Measurements from ENCODE around the gene SLC38A10. TPM values are rescaled to one million over a fixed set of nuclear protein-coding genes. Genes with fewer than 3 reads are reported as not detected.

Gene SLC38A10
- total and polyA plus RNA-seq, 10 of the 15 experiments (the other 5 are each of a cell fraction or from before 2014, with no cell fraction given) = 0.52 to 67.9 (median 22.1) TPM

DNA sequence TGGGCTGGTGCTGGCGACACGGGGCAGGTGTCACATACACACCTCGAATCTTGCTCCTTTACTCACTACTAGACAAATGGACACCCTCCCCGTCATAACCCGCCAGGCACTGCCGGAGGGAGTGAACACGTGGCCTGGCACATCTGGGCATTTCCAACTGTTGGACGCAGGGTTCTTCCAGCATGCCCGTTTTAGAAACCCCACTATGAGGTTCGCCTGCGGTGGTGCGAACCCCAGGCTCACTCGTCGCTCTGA lies 65.5 kb downstream of the SLC38A10 start (continued):
- TF ChIP-seq POLR2AphosphoS2 (IDR thresholded peaks at IDR 0.05; ENCODE audit: low read depth, low read length) = no peak

DNA sequence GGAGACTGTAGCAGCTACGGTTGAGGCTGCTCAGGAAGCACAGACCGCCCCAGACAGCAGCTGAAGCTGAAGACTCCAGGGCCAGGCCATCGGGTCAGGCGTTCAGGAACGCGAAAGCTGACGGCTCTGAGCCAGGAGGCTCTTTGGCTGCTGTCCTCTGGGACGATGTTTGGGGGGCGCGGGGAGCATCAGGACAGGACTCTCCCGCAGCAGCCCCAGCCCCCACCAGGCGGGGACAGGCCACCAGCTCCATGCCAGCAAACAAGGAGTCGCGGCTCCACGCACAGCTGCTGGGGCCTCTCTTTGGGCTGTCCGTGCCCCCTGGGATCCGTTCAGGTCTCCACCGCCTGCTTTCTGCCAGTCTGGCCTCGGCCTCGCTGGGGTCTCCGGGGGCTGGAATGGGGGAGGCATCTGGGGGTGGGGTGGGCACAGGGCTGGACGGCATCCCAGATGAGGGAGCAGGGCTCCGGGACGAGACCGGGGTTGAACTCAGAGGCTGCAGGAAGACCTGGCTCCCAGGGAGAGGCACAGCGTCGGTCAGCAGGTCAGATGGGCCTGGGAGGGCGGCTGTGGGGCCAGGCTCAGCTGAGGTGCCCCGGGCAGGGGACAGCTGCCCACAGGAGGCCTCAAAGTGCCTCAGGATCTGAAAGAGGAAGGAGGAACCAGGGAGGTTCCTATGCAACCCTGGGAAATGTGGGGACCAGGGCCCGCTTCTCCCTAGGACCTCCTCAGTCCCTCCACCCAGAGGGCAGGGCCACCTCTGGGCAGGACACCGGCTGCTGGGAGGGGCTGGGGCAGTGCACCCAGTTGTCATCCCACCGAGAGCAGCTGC lies 66.1 kb downstream of the SLC38A10 start:
- Histone ChIP-seq H3K4me1 (ENCODE audit: control insufficient read depth, insufficient read depth, low read length) (peaks cover 14% of the 10 kb centered on the region), H4K20me1 (ENCODE audit: control insufficient read depth, insufficient read depth) (no peaks in the 10 kb centered on the region), H3K27me3 (replicated peaks in 1 of 2; ENCODE audit: control insufficient read depth in 2 of 2, insufficient read depth in 2 of 2, low read length in 1 of 2) (no peaks in the 10 kb centered on the region), H3K9ac (ENCODE audit: control insufficient read depth, insufficient read depth, low read length) (no peak overlapping the region; the same call in 1 of the 2 replicates), H3K9me3 (replicated peaks; ENCODE audit: control insufficient read depth, insufficient read depth, low read length) (no peaks in the 10 kb centered on the region), H3K27ac (ENCODE audit: control insufficient read depth, insufficient read depth) (peak overlapping the region; percentile 55; the same call in 1 of the 2 replicates), H3K4me3 (no peak overlapping the region), H3K79me2 (ENCODE audit: control insufficient read depth, insufficient read depth, low read length) (no peaks in the 10 kb centered on the region), H2AFZ (ENCODE audit: control insufficient read depth, low read depth, low read length) (peak overlapping the region; percentile 78), H3K36me3 (ENCODE audit: control insufficient read depth in 2 of 2, insufficient read depth in 2 of 2, low read length in 1 of 2) (peaks cover 4 to 12% of the 10 kb centered on the region in 2 experiments; a peak in 3 of 4 replicates), H3K4me2 (ENCODE audit: control insufficient read depth, insufficient read depth) (peak overlapping the region; percentile 13; the same call in 1 of the 2 replicates)
- DNase-seq (ENCODE audit: low read depth, low spot score) (no peak), ATAC-seq (peak; percentile 54), FAIRE-seq (no peak)
- intact Hi-C loops (cut with micrococcal nuclease; ENCODE audit: unreplicated experiment) (no loop called here), in situ Hi-C loops (cut with MboI) (loop anchor here (25.0 kb wide), 1 partner anchor 217 kb away; no protein-coding TSS in a partner anchor)
- BruUV-seq (replicated peaks) = no TSS peak
- CTCF ChIA-PET = interaction anchor here (0.5 to 1.0 kb wide), 4 partner anchors 9 to 166 kb away, joined by 3 to 5 read pairs (median 4); partner anchors contain the start of genes NDUFAF8 and TEPSIN
- WGBS (ENCODE audit: insufficient coverage, insufficient replicate concordance, low lambda C conversion rate, missing lambda C conversion rate) = 65% methylated on average over 30 of the region's 32 CpGs
- RAD21 ChIA-PET (ENCODE audit: unreplicated experiment) = interaction anchor here (0.7 to 0.9 kb wide), 2 partner anchors 10 to 12 kb away, joined by 3 to 4 read pairs; partner anchors contain the start of genes NDUFAF8 and TEPSIN
- POLR2A ChIA-PET = interaction anchor here (1.1 kb wide), 1 partner anchor 10 kb away, joined by 7 read pairs; the partner anchor contains the start of genes NDUFAF8 and TEPSIN
- SMC1A ChIA-PET (ENCODE audit: uncharacterized antibody, unreplicated experiment) = interaction anchor here (0.9 to 1.0 kb wide), 3 partner anchors 10 to 13 kb away, joined by 3 to 6 read pairs (median 4); partner anchors contain the start of genes NDUFAF8 and TEPSIN
- no peak for TF ChIP-seq SMC3 (IDR thresholded peaks at IDR 0.05; ENCODE audit: borderline replicate concordance, low read length)
- no peak for TF ChIP-seq KAT2A (conservative IDR thresholded peaks at IDR 0.05; ENCODE audit: control insufficient read depth, low read depth, low read length)
- TF ChIP-seq WRNIP1 (IDR thresholded peaks at IDR 0.05; ENCODE audit: borderline replicate concordance, low read depth, low read length) = no peak
- TF ChIP-seq, protein P1, sequence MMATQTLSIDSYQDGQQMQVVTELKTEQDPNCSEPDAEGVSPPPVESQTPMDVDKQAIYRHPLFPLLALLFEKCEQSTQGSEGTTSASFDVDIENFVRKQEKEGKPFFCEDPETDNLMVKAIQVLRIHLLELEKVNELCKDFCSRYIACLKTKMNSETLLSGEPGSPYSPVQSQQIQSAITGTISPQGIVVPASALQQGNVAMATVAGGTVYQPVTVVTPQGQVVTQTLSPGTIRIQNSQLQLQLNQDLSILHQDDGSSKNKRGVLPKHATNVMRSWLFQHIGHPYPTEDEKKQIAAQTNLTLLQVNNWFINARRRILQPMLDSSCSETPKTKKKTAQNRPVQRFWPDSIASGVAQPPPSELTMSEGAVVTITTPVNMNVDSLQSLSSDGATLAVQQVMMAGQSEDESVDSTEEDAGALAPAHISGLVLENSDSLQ (IDR thresholded peaks at IDR 0.05) = no peak
- TF ChIP-seq SREBF1 (IDR thresholded peaks at IDR 0.05; ENCODE audit: low read length) = no peak
- TF ChIP-seq FOXM1 (IDR thresholded peaks at IDR 0.05; ENCODE audit: low read depth, low read length) = no peak
- TF ChIP-seq ZNF687 (IDR thresholded peaks at IDR 0.05) = no peak
- TF ChIP-seq GABPA (IDR thresholded peaks at IDR 0.05; ENCODE audit: low read depth) = no peak
- TF ChIP-seq, protein P2, sequence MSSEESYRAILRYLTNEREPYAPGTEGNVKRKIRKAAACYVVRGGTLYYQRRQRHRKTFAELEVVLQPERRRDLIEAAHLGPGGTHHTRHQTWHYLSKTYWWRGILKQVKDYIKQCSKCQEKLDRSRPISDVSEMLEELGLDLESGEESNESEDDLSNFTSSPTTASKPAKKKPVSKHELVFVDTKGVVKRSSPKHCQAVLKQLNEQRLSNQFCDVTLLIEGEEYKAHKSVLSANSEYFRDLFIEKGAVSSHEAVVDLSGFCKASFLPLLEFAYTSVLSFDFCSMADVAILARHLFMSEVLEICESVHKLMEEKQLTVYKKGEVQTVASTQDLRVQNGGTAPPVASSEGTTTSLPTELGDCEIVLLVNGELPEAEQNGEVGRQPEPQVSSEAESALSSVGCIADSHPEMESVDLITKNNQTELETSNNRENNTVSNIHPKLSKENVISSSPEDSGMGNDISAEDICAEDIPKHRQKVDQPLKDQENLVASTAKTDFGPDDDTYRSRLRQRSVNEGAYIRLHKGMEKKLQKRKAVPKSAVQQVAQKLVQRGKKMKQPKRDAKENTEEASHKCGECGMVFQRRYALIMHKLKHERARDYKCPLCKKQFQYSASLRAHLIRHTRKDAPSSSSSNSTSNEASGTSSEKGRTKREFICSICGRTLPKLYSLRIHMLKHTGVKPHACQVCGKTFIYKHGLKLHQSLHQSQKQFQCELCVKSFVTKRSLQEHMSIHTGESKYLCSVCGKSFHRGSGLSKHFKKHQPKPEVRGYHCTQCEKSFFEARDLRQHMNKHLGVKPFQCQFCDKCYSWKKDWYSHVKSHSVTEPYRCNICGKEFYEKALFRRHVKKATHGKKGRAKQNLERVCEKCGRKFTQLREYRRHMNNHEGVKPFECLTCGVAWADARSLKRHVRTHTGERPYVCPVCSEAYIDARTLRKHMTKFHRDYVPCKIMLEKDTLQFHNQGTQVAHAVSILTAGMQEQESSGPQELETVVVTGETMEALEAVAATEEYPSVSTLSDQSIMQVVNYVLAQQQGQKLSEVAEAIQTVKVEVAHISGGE (CRISPR knock-in tag; IDR thresholded peaks at IDR 0.05) = no peak
